H1 (cell line): Measurements from ENCODE around the gene ADARB2.

Experiments
- BACH1 ChIP-seq: IDR thresholded peaks from 2 replicates; pipeline ENCODE4 v1.6.1; 2012; ENCODE audit warnings: low read length, improper control_type of control experiment
- EZH2 ChIP-seq: fragments of 200-600 bp; sonication (generic); IDR thresholded peaks from 2 replicates; pipeline ENCODE4 v1.7.1; 2012; ENCODE audit warnings: low read depth, mild to moderate bottlenecking, moderate library complexity, low read length, inconsistent platforms; ENCODE audit not compliant: severe bottlenecking
- GTF2F1 ChIP-seq: IDR thresholded peaks from 2 replicates; pipeline ENCODE4 v1.6.1; 2012; ENCODE audit warnings: low read depth, low read length, improper control_type of control experiment, borderline replicate concordance
- RAD21 ChIP-seq, 2 experiments: IDR thresholded peaks in 1 of 2; conservative IDR thresholded peaks in 1 of 2; 2 replicates each; pipeline ENCODE4 v1.6.1; 2011; ENCODE audit warnings: low read depth in 2 of 2, low read length in 2 of 2, improper control_type of control experiment in 1 of 2, inconsistent platforms in 1 of 2, mild to moderate bottlenecking in 1 of 2, moderate library complexity in 1 of 2
- YY1 ChIP-seq: IDR thresholded peaks from 2 replicates; pipeline ENCODE4 v1.6.1; 2011; ENCODE audit warnings: low read depth, mild to moderate bottlenecking, low read length
- TF ChIP-seq, protein P1 (sequence below), 3 experiments: IDR thresholded peaks; 1 replicate in 2 of 3; 2 replicates in 1 of 3; pipeline versions ENCODE4 v1.5.1 to v1.6.1; 2011; ENCODE audit warnings: low read length in 3 of 3, mild to moderate bottlenecking in 3 of 3, inconsistent platforms in 2 of 3, low read depth in 1 of 3, moderate library complexity in 1 of 3; ENCODE audit not compliant: insufficient read depth in 1 of 3; ENCODE audit errors: control extremely low read depth in 1 of 3
- TF ChIP-seq, protein P2 (sequence below): IDR thresholded peaks from 2 replicates; pipeline ENCODE4 v1.6.1; 2012; ENCODE audit warnings: low read length, inconsistent platforms
- TF ChIP-seq, protein P3 (sequence below): fragments of 300-600 bp; sonication (generic); IDR thresholded peaks from 2 replicates; pipeline ENCODE4 v1.7.1; 2012; ENCODE audit warnings: low read length, moderate library complexity, mild to moderate bottlenecking, inconsistent platforms; ENCODE audit not compliant: insufficient replicate concordance

DNA sequence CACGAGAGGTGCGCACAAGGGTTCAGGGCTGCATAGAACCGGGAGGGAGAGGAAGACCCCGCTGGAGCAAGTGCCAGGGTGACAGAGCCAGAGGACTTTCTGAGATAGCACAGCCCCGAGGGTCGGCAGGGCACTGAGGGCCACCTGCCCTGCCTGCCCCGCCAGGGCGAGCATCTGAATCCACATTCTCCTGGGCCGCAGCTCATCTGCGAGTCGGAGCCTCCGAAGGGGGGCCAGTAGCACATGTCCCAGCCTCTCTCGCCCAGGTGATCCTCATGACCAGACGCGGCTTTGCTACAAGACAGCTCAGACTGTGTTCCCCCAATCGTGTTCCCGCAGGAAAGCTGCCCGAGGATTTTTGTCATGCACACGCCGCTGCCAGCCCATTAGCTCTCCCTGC is 71.2 kb downstream of the ADARB2 start:
- TF ChIP-seq RAD21 (IDR thresholded peaks at IDR 0.05 in 1 of 2, conservative IDR thresholded peaks at IDR 0.05 in 1 of 2; ENCODE audit: low read depth in 2 of 2, low read length in 2 of 2) (no peak), EZH2 (no peak), BACH1 (no peak), YY1 (no peak), GTF2F1 (no peak)
- TF ChIP-seq, protein P1, sequence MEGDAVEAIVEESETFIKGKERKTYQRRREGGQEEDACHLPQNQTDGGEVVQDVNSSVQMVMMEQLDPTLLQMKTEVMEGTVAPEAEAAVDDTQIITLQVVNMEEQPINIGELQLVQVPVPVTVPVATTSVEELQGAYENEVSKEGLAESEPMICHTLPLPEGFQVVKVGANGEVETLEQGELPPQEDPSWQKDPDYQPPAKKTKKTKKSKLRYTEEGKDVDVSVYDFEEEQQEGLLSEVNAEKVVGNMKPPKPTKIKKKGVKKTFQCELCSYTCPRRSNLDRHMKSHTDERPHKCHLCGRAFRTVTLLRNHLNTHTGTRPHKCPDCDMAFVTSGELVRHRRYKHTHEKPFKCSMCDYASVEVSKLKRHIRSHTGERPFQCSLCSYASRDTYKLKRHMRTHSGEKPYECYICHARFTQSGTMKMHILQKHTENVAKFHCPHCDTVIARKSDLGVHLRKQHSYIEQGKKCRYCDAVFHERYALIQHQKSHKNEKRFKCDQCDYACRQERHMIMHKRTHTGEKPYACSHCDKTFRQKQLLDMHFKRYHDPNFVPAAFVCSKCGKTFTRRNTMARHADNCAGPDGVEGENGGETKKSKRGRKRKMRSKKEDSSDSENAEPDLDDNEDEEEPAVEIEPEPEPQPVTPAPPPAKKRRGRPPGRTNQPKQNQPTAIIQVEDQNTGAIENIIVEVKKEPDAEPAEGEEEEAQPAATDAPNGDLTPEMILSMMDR (IDR thresholded peaks at IDR 0.05; ENCODE audit: control extremely low read depth in 1 of 3, insufficient read depth in 1 of 3, low read depth in 1 of 3, low read length in 3 of 3): no peak
- TF ChIP-seq, protein P2, sequence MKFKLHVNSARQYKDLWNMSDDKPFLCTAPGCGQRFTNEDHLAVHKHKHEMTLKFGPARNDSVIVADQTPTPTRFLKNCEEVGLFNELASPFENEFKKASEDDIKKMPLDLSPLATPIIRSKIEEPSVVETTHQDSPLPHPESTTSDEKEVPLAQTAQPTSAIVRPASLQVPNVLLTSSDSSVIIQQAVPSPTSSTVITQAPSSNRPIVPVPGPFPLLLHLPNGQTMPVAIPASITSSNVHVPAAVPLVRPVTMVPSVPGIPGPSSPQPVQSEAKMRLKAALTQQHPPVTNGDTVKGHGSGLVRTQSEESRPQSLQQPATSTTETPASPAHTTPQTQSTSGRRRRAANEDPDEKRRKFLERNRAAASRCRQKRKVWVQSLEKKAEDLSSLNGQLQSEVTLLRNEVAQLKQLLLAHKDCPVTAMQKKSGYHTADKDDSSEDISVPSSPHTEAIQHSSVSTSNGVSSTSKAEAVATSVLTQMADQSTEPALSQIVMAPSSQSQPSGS: no peak
- TF ChIP-seq, protein P3, sequence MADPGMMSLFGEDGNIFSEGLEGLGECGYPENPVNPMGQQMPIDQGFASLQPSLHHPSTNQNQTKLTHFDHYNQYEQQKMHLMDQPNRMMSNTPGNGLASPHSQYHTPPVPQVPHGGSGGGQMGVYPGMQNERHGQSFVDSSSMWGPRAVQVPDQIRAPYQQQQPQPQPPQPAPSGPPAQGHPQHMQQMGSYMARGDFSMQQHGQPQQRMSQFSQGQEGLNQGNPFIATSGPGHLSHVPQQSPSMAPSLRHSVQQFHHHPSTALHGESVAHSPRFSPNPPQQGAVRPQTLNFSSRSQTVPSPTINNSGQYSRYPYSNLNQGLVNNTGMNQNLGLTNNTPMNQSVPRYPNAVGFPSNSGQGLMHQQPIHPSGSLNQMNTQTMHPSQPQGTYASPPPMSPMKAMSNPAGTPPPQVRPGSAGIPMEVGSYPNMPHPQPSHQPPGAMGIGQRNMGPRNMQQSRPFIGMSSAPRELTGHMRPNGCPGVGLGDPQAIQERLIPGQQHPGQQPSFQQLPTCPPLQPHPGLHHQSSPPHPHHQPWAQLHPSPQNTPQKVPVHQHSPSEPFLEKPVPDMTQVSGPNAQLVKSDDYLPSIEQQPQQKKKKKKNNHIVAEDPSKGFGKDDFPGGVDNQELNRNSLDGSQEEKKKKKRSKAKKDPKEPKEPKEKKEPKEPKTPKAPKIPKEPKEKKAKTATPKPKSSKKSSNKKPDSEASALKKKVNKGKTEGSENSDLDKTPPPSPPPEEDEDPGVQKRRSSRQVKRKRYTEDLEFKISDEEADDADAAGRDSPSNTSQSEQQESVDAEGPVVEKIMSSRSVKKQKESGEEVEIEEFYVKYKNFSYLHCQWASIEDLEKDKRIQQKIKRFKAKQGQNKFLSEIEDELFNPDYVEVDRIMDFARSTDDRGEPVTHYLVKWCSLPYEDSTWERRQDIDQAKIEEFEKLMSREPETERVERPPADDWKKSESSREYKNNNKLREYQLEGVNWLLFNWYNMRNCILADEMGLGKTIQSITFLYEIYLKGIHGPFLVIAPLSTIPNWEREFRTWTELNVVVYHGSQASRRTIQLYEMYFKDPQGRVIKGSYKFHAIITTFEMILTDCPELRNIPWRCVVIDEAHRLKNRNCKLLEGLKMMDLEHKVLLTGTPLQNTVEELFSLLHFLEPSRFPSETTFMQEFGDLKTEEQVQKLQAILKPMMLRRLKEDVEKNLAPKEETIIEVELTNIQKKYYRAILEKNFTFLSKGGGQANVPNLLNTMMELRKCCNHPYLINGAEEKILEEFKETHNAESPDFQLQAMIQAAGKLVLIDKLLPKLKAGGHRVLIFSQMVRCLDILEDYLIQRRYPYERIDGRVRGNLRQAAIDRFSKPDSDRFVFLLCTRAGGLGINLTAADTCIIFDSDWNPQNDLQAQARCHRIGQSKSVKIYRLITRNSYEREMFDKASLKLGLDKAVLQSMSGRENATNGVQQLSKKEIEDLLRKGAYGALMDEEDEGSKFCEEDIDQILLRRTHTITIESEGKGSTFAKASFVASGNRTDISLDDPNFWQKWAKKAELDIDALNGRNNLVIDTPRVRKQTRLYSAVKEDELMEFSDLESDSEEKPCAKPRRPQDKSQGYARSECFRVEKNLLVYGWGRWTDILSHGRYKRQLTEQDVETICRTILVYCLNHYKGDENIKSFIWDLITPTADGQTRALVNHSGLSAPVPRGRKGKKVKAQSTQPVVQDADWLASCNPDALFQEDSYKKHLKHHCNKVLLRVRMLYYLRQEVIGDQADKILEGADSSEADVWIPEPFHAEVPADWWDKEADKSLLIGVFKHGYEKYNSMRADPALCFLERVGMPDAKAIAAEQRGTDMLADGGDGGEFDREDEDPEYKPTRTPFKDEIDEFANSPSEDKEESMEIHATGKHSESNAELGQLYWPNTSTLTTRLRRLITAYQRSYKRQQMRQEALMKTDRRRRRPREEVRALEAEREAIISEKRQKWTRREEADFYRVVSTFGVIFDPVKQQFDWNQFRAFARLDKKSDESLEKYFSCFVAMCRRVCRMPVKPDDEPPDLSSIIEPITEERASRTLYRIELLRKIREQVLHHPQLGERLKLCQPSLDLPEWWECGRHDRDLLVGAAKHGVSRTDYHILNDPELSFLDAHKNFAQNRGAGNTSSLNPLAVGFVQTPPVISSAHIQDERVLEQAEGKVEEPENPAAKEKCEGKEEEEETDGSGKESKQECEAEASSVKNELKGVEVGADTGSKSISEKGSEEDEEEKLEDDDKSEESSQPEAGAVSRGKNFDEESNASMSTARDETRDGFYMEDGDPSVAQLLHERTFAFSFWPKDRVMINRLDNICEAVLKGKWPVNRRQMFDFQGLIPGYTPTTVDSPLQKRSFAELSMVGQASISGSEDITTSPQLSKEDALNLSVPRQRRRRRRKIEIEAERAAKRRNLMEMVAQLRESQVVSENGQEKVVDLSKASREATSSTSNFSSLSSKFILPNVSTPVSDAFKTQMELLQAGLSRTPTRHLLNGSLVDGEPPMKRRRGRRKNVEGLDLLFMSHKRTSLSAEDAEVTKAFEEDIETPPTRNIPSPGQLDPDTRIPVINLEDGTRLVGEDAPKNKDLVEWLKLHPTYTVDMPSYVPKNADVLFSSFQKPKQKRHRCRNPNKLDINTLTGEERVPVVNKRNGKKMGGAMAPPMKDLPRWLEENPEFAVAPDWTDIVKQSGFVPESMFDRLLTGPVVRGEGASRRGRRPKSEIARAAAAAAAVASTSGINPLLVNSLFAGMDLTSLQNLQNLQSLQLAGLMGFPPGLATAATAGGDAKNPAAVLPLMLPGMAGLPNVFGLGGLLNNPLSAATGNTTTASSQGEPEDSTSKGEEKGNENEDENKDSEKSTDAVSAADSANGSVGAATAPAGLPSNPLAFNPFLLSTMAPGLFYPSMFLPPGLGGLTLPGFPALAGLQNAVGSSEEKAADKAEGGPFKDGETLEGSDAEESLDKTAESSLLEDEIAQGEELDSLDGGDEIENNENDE: no peak
